ENCODE data around the gene GNAI2.

Gene GNAI2

DNA sequence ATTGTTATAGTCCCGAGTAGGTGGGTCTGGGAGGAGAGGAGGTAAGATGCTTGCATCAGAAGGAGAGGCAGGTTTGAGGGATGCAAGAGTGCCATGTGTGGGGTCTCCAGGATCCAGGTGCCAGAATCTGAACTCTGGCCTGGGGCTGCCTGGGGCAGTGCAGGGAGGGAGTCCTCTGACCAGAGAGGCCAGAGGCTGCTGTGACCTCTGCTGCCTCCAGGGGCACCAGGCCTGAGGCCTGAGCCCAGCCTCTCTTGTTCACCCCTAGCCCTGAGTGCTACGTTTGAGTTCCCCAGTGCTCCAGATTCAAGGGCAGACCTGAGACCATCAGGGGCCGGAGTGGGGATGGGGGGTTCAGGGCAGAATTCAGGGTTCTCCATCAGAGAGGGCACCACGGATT lies 23.5 kb upstream of the GNAI2 start:
- DNase-seq (ENCODE audit: low spot score), result no peak
- TF ChIP-seq CTCF (IDR thresholded peaks at IDR 0.05; ENCODE audit: extremely low read depth, missing control alignments), result no peak

DNA sequence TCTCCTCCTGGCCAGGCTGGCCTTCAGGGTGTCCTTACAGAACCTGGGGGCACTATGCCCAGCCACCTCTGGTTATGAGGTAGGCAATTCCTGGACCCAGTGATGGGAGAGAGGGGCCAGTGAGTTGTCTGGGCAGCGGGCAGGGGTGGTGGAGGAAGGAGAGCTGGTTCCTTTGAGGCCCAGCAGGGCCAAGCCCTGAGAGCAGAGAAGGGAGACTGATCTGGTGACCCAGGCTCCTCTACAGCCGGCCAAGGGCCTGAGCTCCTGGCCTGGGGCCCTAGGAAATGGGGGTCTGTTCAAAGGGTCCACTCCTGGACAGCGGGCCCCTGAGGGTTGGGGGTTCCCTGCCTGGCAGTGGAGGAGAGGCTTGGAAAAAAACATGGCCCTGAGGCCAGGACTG lies 23.0 kb upstream of the GNAI2 start:
- DNase-seq (ENCODE audit: low spot score), result no peak
- no peak for TF ChIP-seq CTCF (IDR thresholded peaks at IDR 0.05; ENCODE audit: extremely low read depth, missing control alignments)

DNA sequence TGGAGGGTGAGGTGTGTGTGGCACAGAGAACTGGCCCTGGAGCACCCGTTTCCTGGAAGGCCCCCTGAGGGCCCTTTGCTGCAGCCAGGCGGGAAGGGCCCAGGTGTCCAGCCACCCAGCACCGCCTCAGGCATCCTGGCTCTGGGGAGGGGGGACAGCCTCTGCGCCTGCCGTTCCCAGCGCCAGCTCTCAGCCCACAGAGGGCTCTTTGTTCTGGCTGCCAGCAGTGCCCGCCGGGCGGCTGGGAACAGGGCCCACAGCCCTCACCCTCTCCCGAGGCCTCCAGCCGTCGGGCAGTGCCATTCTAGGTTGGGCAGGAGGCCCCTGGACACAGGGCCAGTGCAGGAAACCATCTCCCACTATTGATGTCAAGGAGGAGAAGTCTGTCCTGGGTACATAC lies 22.6 kb upstream of the GNAI2 start:
- no peak for DNase-seq (ENCODE audit: low spot score)
- no peak for TF ChIP-seq CTCF (IDR thresholded peaks at IDR 0.05; ENCODE audit: extremely low read depth, missing control alignments)

DNA sequence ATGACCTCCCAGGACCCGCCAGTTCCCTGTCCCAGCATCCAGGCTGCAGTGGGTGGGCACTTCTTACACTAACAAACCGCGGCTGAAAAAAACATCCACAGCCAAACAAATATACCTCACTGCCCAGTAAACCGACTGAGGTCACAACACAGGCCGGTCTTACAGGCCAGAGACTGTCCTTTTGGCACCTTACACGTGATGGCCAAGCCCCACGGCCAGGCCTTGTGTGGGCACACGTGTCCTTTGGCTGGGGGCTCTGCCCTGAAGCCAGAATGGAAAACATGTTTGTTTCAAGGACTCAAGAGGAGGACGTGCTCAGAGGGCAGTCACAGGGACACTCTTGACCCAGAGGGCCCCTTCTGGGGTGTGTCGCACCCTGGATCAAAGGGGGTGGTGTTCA lies 21.2 kb upstream of the GNAI2 start:
- TF ChIP-seq CTCF (IDR thresholded peaks at IDR 0.05; ENCODE audit: extremely low read depth, missing control alignments), result no peak
- DNase-seq (ENCODE audit: low spot score), result no peak

DNA sequence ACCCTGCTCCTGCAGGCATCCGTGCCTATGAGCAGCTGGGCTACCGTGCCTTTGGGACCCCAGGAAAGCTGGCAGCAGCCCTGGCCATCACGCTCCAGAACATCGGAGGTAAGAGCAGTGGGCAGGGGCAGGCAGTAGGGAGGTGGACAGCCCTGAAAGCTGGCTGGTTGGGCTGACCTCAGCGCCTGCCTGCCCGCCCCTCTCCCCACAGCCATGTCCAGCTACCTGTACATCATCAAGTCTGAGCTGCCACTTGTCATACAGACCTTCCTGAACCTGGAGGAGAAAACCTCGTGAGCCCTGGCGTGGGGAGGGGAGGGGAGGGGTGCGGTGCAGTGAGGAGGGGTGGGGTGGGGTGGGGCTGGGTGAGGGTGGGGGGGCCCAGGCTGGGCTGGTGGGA lies 20.5 kb upstream of the GNAI2 start:
- DNase-seq (ENCODE audit: low spot score), result no peak
- no peak for TF ChIP-seq CTCF (IDR thresholded peaks at IDR 0.05; ENCODE audit: extremely low read depth, missing control alignments)

- DNase-seq (ENCODE audit: low spot score), result no peak
- TF ChIP-seq CTCF (IDR thresholded peaks at IDR 0.05; ENCODE audit: extremely low read depth, missing control alignments), result no peak
Observed at GRCh38 chr3:50217681-50218080, 18.3 kb upstream of the GNAI2 start.

DNA sequence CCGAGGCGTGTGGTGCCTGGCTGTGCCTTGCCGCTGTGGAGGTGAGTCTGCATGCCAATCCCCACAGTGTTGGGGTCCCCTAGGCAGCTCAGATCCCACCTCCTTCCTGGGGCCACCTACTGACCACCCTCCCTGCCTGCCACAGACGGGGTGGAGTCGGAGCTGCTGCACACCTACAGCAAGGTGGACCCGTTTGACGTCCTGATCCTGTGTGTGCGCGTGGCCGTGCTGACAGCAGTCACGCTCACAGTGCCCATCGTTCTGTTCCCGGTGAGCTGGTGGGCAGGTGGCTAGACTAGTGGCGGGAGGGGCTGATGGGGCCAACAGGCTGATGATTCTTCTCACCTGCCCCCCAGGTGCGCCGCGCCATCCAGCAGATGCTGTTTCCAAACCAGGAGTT lies 17.6 kb upstream of the GNAI2 start:
- DNase-seq (ENCODE audit: low spot score), result no peak
- no peak for TF ChIP-seq CTCF (IDR thresholded peaks at IDR 0.05; ENCODE audit: extremely low read depth, missing control alignments)
